GM18526 (cell line): Measurements from ENCODE around the gene CTSZ.

Experiments used
- POLR2A ChIP-seq: IDR thresholded peaks from 3 replicates; pipeline ENCODE4 v1.6.1; 2011; ENCODE audit not compliant: insufficient read length; ENCODE audit errors: extremely low read depth

The CTSZ gene

GRCh38 chr20:59033616-59034165 lies 26.6 kb upstream of the CTSZ start:
- no peak for TF ChIP-seq POLR2A

- TF ChIP-seq POLR2A, result no peak
These were observed 26.0 kb upstream of the CTSZ start for GRCh38 chr20:59033093-59033492.

GRCh38 chr20:59032713-59033059 lies 25.6 kb upstream of the CTSZ start:
- TF ChIP-seq POLR2A, result no peak

GRCh38 chr20:59032023-59032712 lies 25.1 kb upstream of the CTSZ start, which contains the start of gene ATP5F1E:
TSS of gene ATP5F1E (minus strand) at chr20:59032335. CDS start at chr20:59032251, 84 bp downstream.
- peak; percentile 92 for TF ChIP-seq POLR2A

- TF ChIP-seq POLR2A, result no peak
These were observed 24.5 kb upstream of the CTSZ start for GRCh38 chr20:59031564-59032022.

- TF ChIP-seq POLR2A, result no peak
These were observed 24.0 kb upstream of the CTSZ start for GRCh38 chr20:59030911-59031563.

GRCh38 chr20:59028812-59029211 lies 21.8 kb upstream of the CTSZ start:
- no peak for TF ChIP-seq POLR2A

- TF ChIP-seq POLR2A, result no peak
These were observed 20.8 kb upstream of the CTSZ start for GRCh38 chr20:59027741-59028320.

- TF ChIP-seq POLR2A, result no peak
These were observed 20.1 kb upstream of the CTSZ start for GRCh38 chr20:59026904-59027740.

- no peak for TF ChIP-seq POLR2A
These were observed 18.5 kb upstream of the CTSZ start for GRCh38 chr20:59025511-59025910.

- no peak for TF ChIP-seq POLR2A
These were observed 18.0 kb upstream of the CTSZ start for GRCh38 chr20:59025086-59025485.

- no peak for TF ChIP-seq POLR2A
These were observed 17.1 kb upstream of the CTSZ start for GRCh38 chr20:59024111-59024530.

- TF ChIP-seq POLR2A, result no peak
These were observed 16.6 kb upstream of the CTSZ start for GRCh38 chr20:59023616-59024015.

GRCh38 chr20:59022754-59023153 lies 15.7 kb upstream of the CTSZ start:
- no peak for TF ChIP-seq POLR2A

- TF ChIP-seq POLR2A, result no peak
These were observed 14.0 kb upstream of the CTSZ start for GRCh38 chr20:59020938-59021551.
